Activated CD8-positive, alpha-beta memory T cell treated with anti-CD3 and anti-CD28 coated beads for 36 hours (primary cell): ENCODE data around the gene AFF1. TPM values are rescaled to one million over a fixed set of nuclear protein-coding genes. Genes with fewer than 3 reads are reported as not detected.
"Not testable (repeated sequence)": the region's sequence is repeated elsewhere in the genome, so short reads cannot be mapped to it uniquely, and the experiment has no call there.

Experiments
- CTCF ChIA-PET: fragments of 350-600 bp; sonication (Branson Sonifier 250); formaldehyde crosslinking; loops from one replicate; lab custom pipeline; 2021; ENCODE audit warnings: antibody characterized with exemption; lab: Charles Lee
- POLR2A ChIA-PET: fragments of 350-600 bp; sonication (Branson Sonifier 250); formaldehyde crosslinking; loops from one replicate; lab custom pipeline; 2021; ENCODE audit warnings: antibody characterized with exemption; lab: Charles Lee
- total RNA-seq, 2 experiments: library from RNA; stranded (reverse); gene quantifications; one replicate each; pipeline ENCODE4 v1.2.3, GENCODE V29; 2021

Gene AFF1
- total RNA-seq, 2 experiments from 2014 or later, result 29.0 to 34.0 TPM

GRCh38 chr4:87129681-87130080 is 194.9 kb downstream of the AFF1 start:
- ChIA-PET POLR2A (interaction anchor here (1.1 kb wide), 1 partner anchor 90 kb away, joined by 3 read pairs; the partner anchor contains the start of gene KLHL8), CTCF (no interaction called here)

GRCh38 chr4:87130985-87131703 is 196.3 kb downstream of the AFF1 start:
- ChIA-PET POLR2A (no interaction called here), CTCF (no interaction called here)

GRCh38 chr4:87132035-87132434 is 197.2 kb downstream of the AFF1 start:
- ChIA-PET POLR2A (no interaction called here), CTCF (interaction anchor here (1.4 kb wide), 1 partner anchor 210 kb away, joined by 3 read pairs; no protein-coding TSS in a partner anchor)

GRCh38 chr4:87133183-87133582 is 198.4 kb downstream of the AFF1 start:
- POLR2A ChIA-PET, result no interaction called here
- CTCF ChIA-PET, result interaction anchor here (1.4 kb wide), 1 partner anchor 211 kb away, joined by 3 read pairs; no protein-coding TSS in a partner anchor

- CTCF ChIA-PET, result interaction anchor here (1.1 kb wide), 1 partner anchor 131 kb away, joined by 3 read pairs; no protein-coding TSS in a partner anchor
Observed at GRCh38 chr4:87134122-87134521, 199.3 kb downstream of the AFF1 start.

GRCh38 chr4:87141428-87141827 is 206.6 kb downstream of the AFF1 start:
- ChIA-PET POLR2A (no interaction called here), CTCF (no interaction called here)

More at GRCh38 chr4:87134122-87134521, 199.3 kb downstream of the AFF1 start:
- POLR2A ChIA-PET, result no interaction called here

GRCh38 chr4:87144356-87144755 is 209.5 kb downstream of the AFF1 start:
- CTCF ChIA-PET, result no interaction called here
- POLR2A ChIA-PET, result no interaction called here

GRCh38 chr4:87145934-87146333 is 211.1 kb downstream of the AFF1 start:
- CTCF ChIA-PET, result interaction anchor here (0.7 kb wide), 1 partner anchor 103 kb away, joined by 3 read pairs; no protein-coding TSS in a partner anchor
- POLR2A ChIA-PET, result not testable (repeated sequence)

GRCh38 chr4:87147116-87147515 is 212.3 kb downstream of the AFF1 start:
- ChIA-PET POLR2A (no interaction called here), CTCF (no interaction called here)

GRCh38 chr4:87150498-87151261 is 215.9 kb downstream of the AFF1 start:
- POLR2A ChIA-PET, result no interaction called here
- CTCF ChIA-PET, result interaction anchor here (1.0 to 1.8 kb wide), 7 partner anchors 9 to 228 kb away, joined by 3 to 14 read pairs (median 4); partner anchors contain the start of gene KLHL8

GRCh38 chr4:87151730-87152129 is 216.9 kb downstream of the AFF1 start:
- POLR2A ChIA-PET, result no interaction called here
- CTCF ChIA-PET, result interaction anchor here (1.7 to 1.9 kb wide), 2 partner anchors 9 to 68 kb away, joined by 4 to 10 read pairs; partner anchors contain the start of gene KLHL8

- CTCF ChIA-PET, result interaction anchor here (1.9 kb wide), 1 partner anchor 9 kb away, joined by 4 read pairs; no protein-coding TSS in a partner anchor
- POLR2A ChIA-PET, result no interaction called here
Observed at GRCh38 chr4:87152310-87153041, 217.7 kb downstream of the AFF1 start.

- ChIA-PET CTCF (interaction anchor here (1.9 kb wide), 1 partner anchor 8 kb away, joined by 4 read pairs; no protein-coding TSS in a partner anchor), POLR2A (no interaction called here)
Observed at GRCh38 chr4:87153078-87153870, 218.5 kb downstream of the AFF1 start.

- CTCF ChIA-PET, result no interaction called here
- POLR2A ChIA-PET, result no interaction called here
Observed at GRCh38 chr4:87165892-87166291, 231.1 kb downstream of the AFF1 start.

GRCh38 chr4:87166296-87166854 is 231.6 kb downstream of the AFF1 start:
- ChIA-PET CTCF (no interaction called here), POLR2A (no interaction called here)

- ChIA-PET CTCF (no interaction called here), POLR2A (no interaction called here)
Observed at GRCh38 chr4:87171944-87172343, 237.1 kb downstream of the AFF1 start.

GRCh38 chr4:87174672-87175071 is 239.9 kb downstream of the AFF1 start:
- CTCF ChIA-PET, result no interaction called here

GRCh38 chr4:87179751-87180150 is 244.9 kb downstream of the AFF1 start:
- ChIA-PET CTCF (no interaction called here), POLR2A (no interaction called here)

More at GRCh38 chr4:87174672-87175071, 239.9 kb downstream of the AFF1 start:
- POLR2A ChIA-PET, result no interaction called here
